Amniotic epithelial cell (primary cell): ENCODE data around the gene ILF2.
"Not testable (repeated sequence)": the region's sequence is repeated elsewhere in the genome, so short reads cannot be mapped to it uniquely, and the experiment has no call there.

Source experiments
- DNase-seq: peaks from one replicate; pipeline ENCODE4 v3.0.0-alpha.2; 2010; ENCODE audit warnings: low read depth

ILF2 gene

DNA sequence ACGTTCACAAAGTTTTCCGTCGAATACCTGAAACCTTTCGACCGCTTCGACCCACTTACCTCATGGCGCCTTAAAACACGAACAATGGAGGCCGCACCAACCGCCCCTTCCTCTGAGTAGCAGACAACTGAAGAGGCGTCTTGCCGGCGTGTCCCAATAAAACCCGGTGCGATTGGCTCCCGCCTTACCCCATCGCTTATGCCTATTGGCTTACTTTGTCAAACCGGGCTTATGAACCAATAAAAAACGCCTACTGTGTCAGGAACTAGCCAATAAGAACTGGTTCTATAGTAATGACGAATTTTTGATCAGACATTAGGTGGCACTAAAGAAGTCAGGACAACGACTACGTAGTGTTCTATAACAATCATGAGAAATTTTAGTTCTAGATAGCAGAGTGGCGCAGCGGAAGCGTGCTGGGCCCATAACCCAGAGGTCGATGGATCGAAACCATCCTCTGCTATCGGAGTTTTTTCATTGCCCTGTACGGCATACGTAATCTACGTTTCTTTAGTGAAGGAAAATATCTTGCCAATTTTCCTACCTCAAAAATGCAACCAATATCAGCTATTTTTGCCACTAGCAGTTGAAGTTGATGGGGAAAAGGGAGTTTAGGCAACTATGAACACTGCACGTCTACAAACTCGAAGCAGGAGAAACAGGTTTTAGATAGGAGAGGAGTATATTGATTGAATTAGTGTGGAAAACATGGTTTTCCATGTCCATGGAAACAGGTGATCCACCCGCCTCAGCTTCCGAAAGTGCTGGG is at the start of gene ILF2:
Gene ILF2, minus strand, starts transcription at position 135 of the 769 bp plus-strand sequence. Its CDS starts 71 bp downstream, at position 64.
- peak; percentile 100 for DNase-seq

DNA sequence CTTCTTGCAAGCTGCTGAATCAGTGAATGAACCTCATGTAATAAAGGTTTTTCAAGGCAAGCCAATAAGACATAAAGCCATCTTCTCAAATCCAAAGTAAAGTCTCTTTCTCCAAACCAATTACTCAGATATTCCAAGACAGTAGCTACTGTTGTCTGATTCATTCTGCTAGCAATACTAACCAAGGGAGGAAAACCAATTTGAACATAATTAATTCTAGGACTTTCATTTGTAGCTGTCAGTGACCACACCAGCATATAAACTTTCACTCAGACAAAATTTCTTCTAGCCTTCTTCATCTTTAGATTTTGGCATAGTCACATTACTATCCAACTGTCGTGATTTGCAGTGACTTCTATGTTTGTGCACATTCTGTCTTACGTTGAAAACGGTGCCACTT is 46.5 kb upstream of the ILF2 start:
- no peak for DNase-seq

DNA sequence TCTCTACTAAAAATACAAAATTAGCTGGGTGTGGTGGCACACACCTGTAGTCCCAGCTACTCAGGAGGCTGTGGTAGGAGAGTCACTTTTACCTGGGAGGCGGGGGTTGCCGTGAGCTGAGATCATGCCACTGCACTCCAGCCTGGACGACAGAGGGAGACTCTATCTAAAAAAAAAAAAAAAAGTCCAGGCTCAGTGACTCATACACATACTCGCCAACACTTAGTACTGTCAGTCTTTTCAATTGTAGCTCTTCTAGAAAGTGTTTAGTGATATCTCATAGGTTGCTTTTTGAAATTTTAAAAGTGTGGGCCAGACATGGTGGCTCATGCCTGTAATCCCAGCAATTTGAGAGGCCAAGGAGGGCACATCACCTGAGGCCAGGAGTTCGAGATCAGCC is 45.4 kb upstream of the ILF2 start:
- not testable (repeated sequence) for DNase-seq

DNA sequence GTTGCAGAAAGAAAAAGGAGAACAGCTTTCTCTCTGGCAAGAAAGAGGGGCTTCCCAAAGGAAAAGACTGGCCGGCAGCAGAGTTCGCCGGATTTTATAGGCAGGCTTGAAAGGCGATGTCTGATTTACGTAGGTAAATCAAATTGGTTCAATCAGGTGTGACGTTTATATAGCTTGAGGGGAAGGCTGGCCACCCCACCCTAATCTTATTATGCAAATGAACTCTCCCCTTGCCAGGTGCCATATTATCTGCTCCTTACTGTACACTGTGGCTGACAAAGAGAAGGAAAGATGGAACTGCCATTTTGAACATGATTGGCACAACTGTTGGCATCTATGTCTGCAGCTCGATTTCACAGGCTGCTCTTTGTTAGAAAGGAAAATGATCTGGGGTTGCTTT is 40.2 kb upstream of the ILF2 start:
- DNase-seq, result no peak

DNA sequence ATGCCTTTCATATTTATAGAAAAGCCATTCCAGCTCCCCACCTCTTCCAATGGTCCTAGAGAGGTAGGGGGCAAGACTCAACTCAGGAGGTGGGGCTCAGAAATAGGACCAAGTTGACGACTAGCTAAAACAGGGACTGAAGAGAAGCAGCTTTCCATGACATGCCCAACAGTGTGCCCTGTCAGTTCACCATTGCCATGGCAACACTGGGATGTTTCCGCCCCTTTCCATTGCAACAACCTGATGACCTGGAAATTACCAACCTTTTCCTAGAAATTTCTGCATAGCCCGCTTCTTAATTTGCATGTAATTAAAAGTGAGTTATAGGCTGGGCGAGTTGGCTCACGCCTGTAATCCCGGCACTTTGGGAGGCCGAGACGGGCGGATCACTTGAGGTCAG is 34.7 kb upstream of the ILF2 start:
- DNase-seq, result no peak

DNA sequence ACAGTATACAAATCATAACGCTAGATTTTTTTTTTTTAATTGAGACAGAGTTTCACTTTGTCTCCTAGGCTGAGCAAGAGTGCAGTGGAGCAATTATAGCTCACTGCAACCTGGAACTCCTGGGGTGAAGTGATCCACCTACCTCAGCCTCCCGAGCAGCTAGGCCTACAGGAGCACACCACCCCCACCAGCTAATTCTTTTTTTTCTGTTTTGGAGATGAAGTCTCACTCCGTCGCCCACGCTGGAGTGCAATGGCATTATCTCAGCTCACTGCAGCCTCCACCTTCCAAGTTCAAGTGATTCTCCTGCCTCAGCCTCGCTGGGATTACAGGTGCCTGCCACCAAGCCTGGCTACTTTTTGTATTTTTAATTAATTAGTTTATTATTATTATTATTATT is 29.0 kb upstream of the ILF2 start:
- DNase-seq, result no peak

DNA sequence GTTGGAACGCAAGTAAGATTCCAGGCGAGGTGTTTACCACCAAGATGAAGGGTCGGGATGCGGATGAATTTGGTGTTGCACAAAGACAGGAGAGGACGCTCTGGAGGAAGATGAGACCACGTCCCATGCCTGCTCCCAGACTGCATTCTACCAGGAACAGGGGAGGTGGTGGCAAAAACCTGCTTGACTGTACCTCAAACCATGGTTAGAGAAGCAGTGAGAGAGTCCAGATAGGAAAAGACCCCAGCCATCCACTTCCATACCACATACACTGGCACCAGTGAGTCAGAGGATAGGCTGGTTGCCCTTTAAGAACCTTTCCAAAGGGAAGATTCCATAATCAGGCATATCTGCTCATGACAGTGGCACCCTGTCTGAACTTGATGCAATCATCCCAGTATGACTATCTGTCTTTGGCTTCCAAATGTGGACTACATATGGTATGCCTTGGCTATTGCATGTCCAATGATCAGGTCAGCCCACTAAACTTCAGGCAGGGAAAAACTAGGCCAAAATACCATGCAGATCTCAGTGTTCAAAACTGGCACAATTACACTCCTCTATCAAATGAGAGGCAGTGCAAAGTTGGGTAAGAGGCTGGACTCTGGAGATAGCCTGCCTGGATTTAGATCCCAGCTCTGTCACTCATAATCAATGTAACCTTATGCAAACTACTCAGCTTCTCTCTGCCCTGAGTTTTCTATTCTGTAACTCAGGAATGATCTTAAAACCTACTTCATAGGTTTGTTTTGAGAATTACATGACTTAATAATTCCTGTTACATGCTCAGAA is 28.3 kb upstream of the ILF2 start:
- peak; percentile 84 for DNase-seq

DNA sequence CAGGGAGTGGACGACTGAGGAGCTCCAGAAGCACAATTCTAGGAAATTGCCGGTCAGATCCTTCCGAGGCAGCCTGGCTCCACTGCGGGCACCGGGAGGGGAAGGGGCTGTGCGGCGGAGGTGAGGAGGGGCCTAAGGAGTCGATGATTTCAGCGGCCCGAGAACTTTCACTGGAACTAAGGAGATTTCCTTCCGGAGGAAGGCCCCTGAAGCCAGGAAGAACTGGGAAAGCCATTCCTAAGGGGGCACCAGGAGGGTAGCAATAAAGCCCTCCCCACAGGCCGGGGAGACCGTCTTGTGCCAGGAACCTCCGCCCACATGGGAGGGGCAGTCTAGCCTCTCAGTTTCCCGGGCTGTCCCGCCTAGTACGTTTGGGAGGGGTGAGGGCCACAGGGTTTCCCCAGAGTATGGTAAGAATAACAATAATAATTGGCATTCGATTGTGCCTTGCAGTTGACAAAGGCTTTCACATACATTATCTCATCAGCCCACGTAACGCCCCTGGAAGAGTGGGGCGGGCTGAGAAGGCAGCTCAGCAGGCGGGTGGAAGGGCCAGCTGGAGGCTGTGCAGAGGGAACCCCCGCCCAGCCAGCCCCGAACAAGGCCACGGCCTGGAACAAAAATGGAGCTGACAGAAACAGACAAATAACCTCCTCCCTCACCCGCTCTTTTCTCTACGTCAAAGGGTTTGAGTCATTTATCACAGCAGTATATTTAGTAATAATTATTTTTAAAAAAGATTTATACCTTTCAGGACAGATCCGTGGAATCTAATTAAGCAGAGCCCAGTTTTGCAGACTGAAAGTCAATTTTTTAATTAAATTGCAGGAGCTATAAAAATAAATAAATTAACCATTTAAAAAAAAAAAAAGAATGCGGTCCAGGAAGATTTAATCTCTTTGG is 27.5 kb upstream of the ILF2 start:
- peak; percentile 93 for DNase-seq

DNA sequence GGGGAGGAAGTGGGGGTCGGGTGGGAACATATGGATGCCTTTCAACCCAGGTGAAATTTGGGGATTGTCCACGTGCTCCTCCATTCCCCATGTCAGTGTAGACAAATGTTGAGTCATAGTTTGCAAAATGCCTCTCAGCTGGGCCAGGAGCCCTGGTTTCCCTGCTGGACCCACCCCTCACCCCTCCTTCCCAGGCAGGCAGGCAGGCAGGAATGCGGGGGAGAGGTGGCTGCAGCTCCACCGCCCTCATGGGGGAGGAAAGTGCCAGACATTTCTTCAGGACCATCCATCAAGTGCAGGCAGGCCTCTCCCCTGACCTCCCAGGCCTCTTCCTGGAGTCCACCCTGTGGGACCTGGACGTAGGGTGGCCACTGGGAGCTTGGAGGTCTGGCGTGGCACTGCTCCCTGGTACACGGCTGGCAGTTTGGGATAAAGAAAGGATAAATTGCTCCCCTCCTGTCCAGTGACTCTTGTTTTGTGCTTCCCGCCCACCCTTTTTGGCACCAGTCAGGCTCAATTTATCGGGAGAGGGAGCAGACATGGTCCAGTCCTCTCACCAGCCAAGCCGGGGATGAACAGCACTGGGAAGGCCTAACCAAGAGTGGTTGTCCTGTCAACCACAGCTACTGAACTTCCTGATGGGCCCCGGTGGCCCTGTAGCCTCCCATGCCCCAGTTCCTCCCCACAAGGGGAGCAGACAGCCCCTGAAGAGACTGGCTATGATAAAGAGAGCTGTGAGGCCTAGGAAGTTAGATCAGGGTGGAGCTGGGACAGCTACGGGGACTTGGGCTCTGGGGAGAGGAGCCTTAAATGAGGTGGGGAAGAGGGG is 26.6 kb upstream of the ILF2 start:
- DNase-seq, result peak; percentile 99

DNA sequence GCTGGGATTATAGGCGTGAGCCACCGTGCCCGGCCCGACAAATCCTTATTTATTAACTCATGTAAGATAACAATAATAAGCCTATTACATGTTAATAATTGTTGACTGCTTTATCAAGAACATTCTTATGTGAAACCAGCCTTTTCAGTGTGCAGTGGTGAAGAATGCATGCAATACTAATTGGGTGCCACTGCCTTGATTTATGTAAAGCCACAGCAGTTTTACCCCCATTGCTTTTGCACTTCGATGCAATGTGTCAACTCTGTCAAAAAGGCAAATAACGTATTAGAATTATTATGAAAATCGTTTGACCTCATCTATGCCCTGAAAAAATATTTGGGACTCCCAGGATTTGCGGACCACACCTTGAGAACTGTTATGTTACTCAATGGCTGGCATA is 25.9 kb upstream of the ILF2 start:
- DNase-seq, result peak; percentile 51

DNA sequence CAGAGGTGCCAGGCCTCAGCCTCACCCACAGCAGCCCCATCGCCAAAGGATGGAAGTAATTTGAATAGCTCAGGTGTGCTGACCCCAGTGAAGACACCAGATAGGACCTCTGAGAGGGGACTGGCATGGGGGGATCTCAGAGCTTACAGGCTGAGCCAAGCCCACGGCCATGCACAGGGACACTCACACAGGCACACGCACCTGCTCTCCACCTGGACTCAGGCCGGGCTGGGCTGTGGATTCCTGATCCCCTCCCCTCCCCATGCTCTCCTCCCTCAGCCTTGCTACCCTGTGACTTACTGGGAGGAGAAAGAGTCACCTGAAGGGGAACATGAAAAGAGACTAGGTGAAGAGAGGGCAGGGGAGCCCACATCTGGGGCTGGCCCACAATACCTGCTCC is 22.7 kb upstream of the ILF2 start:
- DNase-seq, result no peak

DNA sequence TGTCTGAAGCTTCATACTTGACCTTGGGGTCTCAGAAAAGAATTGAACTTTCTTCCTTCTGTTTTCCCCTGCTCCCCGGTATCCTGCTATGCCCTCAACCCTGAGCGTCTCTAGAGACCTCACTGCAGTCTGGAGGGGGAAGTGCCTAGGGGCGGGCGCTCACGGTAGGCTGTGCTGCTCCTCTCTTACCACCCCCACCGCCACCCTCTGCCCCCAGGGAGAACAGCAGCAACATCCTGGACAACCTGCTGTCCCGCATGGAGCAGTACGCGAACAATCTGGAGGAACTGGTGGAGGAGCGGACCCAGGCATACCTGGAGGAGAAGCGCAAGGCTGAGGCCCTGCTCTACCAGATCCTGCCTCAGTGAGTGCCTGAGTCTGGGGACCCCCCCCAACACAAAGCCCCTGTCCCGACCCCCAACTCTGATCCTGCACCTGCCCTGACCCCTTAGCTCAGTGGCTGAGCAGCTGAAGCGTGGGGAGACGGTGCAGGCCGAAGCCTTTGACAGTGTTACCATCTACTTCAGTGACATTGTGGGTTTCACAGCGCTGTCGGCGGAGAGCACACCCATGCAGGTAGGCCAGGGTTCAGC is 18.0 kb upstream of the ILF2 start:
- DNase-seq, result no peak

DNA sequence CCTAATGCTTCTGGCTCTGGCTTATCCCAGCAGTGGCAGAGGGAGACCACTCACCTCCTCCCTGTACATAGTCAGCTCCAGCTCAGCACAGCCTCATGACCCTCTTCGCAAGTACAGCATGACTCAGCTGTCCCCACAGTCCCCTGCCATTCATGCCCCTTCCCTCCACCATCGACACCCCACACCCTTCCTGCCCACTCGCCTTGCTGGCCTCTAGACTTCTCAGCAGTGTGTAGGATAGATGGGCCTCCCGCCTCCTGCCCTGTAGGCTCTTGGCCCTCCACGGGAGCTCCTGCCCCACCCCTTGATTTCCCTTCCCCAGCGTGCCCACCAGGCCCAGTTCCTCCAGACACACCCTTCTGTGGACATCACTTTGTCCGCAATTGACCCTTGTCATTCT is 17.5 kb upstream of the ILF2 start:
- DNase-seq, result no peak

DNA sequence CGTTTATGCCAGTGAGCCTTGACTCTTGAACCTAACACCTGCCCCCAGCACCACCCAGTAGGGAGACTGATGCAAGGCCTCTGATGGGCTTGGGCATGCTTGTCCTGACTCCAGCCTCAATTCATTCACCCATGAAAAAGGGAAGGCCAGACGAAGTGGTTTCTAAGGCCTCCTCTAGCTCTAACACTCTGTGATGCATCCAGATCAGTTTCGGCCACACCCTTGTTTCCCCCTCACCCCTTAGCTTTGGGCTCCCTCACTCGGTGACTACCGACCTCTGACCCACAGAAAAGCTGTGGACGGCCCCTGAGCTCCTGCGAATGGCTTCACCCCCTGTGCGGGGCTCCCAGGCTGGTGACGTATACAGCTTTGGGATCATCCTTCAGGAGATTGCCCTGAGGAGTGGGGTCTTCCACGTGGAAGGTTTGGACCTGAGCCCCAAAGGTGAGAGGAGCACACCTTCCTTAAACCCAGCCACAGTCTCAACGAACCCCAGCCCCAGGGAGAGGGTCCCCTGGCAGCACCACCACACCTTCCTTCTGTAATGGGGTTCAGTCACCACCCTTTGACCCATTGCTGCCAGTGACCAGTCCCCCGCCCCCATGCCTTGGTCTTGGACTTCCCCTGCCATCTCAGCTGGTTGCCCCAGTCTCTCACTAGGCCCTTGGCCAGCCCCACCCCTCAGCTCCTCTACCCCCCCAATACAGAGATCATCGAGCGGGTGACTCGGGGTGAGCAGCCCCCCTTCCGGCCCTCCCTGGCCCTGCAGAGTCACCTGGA is 16.7 kb upstream of the ILF2 start:
- DNase-seq, result no peak

DNA sequence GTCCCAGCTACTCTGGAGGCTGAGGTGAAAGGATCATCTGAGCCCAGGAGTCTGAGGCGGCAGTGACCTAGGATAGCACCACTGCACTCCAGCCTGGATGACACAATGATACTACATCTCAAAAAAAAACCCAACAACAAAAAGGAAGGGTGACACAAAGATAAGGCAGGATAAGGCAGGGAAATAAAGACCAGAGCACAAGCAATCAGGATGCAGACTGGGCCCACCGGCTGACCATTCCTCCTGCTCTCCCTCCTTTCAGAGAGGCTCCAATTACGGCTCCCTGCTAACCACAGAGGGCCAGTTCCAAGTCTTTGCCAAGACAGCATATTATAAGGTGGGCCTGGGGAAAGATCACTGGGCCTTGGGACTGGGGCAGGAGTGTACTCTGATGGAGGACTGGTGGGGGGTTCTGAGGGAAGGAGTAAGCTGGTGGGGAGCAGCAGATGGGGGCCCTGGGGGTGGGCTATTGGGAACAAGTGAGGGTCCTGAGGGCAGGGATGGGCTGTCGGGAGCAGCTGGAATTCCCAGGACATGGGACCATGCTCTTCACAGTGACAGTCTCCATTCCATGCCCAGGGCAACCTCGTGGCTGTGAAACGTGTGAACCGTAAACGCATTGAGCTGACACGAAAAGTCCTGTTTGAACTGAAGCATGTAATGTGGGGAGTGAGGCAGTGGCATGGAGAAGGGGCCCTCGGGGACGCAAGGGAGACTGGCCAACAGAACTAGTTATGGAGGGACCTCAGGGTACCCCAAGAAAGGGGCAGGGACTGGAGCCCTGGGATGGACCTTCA is 14.9 kb upstream of the ILF2 start:
- no peak for DNase-seq

DNA sequence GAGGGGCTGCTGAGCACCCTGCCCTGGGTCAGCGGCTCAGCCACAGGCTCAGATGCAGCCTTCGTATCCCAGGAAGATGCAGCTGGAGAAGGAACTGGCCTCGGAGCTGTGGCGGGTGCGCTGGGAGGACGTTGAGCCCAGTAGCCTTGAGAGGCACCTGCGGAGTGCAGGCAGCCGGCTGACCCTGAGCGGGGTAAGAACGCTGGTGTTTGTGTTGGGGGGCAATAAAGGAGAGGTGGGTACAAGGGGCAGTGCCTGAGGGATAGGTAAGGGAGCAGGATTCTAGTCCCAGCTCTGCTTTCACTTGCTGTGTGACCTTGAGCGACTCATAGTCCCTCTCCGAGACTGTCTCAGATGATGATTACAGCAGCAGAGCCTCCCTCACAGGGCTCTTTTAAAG is 14.1 kb upstream of the ILF2 start:
- no peak for DNase-seq

DNA sequence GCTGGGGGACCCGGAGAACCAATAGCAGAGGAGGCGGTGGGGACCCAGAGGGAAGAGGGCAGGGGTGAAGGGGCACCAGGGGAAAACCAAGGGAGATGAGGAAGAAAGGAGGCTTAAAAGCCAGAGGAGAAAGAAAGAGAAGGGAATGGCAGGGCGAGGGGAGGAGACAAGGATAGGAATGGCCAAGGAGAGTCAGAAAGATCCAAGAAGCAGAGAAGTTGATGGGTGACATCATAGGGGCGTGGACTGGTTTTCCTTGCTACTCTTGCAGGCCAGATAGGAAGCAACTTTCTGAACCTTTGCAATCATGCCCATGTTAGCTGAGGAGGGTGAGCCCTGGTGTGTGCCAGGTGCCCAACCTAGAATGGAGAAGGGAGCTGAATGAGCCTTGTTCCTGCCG is 13.1 kb upstream of the ILF2 start:
- DNase-seq, result peak; percentile 80

DNA sequence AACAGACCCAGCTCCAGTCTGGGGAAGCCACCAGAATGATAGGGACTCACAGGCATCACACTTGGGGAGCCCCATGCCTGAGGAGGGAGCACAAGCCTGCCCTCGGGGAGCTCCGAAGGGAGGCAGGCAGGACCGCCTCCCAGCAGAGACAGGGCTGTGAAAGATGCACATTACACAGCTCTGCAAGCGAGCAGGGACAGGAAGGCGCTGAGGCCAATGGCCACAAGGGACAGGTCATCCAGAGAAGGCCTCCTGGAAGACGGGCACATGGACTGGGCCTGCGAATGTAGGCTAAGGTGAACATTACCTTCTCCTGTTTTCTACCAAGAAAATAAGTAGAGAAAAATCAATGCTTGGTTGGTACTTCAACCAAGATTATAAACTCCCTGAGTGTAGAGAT is 11.9 kb upstream of the ILF2 start:
- DNase-seq, result no peak

DNA sequence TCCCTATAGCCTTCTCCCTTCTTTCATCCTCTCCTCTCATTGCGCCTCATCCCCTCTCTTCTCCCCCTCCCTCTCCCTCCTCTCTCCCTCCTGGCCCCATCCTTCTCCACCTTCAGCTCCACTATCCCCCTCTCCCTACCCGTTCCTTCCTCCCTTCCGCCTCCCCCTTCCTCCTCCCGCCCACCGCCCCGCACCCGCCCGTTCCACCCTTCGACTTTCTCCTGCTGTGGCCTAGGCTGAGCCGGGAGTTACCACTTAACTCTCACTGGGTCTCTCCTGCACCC is 9.3 kb upstream of the ILF2 start:
- DNase-seq, result no peak
